A549 treated with CpdA at 1 μM for 4 hours (cell line): ENCODE results near the gene MKX. TPM values are rescaled to one million over a fixed set of nuclear protein-coding genes. Genes with fewer than 3 reads are reported as not detected.

Experiments
- total RNA-seq: library from RNA; stranded (reverse); fragments of 200-300 nt; extraction: Qiagen RNA extraction; gene quantifications from 5 replicates; pipeline ENCODE4 v1.2.3, GENCODE V29; 2022; ENCODE audit warnings: low read depth

Gene MKX, protein sequence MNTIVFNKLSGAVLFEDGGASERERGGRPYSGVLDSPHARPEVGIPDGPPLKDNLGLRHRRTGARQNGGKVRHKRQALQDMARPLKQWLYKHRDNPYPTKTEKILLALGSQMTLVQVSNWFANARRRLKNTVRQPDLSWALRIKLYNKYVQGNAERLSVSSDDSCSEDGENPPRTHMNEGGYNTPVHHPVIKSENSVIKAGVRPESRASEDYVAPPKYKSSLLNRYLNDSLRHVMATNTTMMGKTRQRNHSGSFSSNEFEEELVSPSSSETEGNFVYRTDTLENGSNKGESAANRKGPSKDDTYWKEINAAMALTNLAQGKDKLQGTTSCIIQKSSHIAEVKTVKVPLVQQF
- not detected in 5 replicates for total RNA-seq

DNA sequence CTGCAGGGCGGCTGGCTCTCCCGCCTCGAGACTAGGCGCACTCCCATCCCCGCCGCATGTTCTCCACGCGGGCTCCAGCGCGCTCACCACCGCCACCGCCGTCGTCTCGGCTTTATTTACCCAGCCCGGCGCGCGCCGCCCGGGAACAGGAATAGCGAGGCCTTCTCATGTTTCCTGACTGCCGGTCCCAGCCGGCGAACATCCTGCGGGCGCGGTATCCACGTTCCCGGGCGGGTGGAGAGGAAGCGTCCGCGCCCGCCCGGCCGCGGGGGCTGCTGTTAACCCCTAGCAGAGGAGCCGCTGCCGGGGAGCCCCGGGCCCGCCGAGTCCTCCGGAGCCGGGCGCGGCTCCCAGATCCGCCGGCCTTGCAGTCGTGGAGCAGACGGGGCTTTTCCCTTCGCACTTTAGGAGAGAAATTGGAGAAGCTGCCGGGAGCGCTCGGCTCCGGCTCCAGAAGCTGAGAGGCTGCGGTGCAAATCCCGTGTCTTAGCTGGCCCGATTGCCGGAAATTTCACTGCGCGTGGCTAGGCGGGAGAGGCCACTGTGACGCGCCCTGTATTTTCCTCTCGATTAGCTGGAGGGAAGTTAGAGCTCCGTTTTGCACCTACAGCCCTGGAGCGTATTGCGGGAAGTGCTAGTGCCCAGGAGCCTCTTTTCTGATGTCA lies at the start of gene MKX:
MKX (minus strand) TSS at position 88 of the 665 bp plus-strand sequence. CDS start 2,404 bp downstream, outside the sequence.

Other genes with a start within 250 kb of the MKX start
- gene RAB18, start 241.5 kb downstream of the MKX start, total RNA-seq: 79.6 to 90.8 TPM (median 83.9 TPM) in 5 replicates